Breast epithelium (tissue), 4 donors: Measurements from ENCODE around the gene HECTD4. TPM values are rescaled to one million over a fixed set of nuclear protein-coding genes. Genes with fewer than 3 reads are reported as not detected.

Source experiments
- DNase-seq, 2 donors: peaks; one replicate each; pipeline ENCODE4 v3.0.0-alpha.2; 2019; ENCODE audit warnings: low spot score in 2 of 2
- H3K27ac ChIP-seq, 2 donors: fragments of 200-600 bp; sonication (generic) in 1 of 2; one replicate each; pipeline ENCODE4 v1.5.1; 2016 to 2019; ENCODE audit warnings: mild to moderate bottlenecking in 1 of 2
- H3K27me3 ChIP-seq, 2 donors: fragments of 200-600 bp; sonication (generic) in 1 of 2; one replicate each; pipeline versions ENCODE4 v1.5.1 to v1.6.0; 2017 to 2019; ENCODE audit warnings: control low read depth in 1 of 2, mild to moderate bottlenecking in 1 of 2
- H3K36me3 ChIP-seq: fragments of 200-600 bp; one replicate; pipeline ENCODE4 v1.5.1; 2019
- H3K4me1 ChIP-seq, 2 donors: fragments of 200-600 bp; sonication (generic); one replicate each; pipeline ENCODE4 v1.5.1; 2016 to 2019; ENCODE audit warnings: control low read depth in 1 of 2
- H3K4me3 ChIP-seq, 3 donors: fragments of 200-600 bp; sonication (generic); 1 replicate in 2 of 3; 2 replicates in 1 of 3; pipeline ENCODE4 v1.5.1; 2016 to 2019; ENCODE audit warnings: mild to moderate bottlenecking in 3 of 3, moderate library complexity in 2 of 3
- H3K9me3 ChIP-seq, 2 donors: fragments of 200-600 bp; sonication (generic) in 1 of 2; one replicate each; pipeline ENCODE4 v1.5.1; 2016 to 2019; ENCODE audit warnings: control low read depth in 1 of 2
- POLR2A ChIP-seq: fragments of 450-650 bp; IDR thresholded peaks from one replicate; pipeline ENCODE4 v1.6.1; 2016; ENCODE audit warnings: antibody characterized with exemption, mild to moderate bottlenecking, moderate library complexity
- POLR2AphosphoS5 ChIP-seq, 3 donors: sonication (generic); formaldehyde crosslinking; IDR thresholded peaks; one replicate each; pipeline ENCODE4 v1.6.1; 2017; ENCODE audit warnings: antibody characterized with exemption in 3 of 3
- intact Hi-C: fragments of 100-400 bp; cut with DNase I; formaldehyde crosslinking; loops from one replicate; pipeline ENCODE4 v1.15.1; 2023; ENCODE audit warnings: low total_unique reads
- total RNA-seq, 3 donors: library from RNA; depleted of rRNA; stranded (reverse); fragments of >200 nt; gene quantifications; one replicate each; pipeline ENCODE4 v1.1.0, GENCODE V29; 2016
- TF ChIP-seq, protein P1 (sequence below), 3 donors: fragments of 450-650 bp; IDR thresholded peaks; one replicate each; pipeline ENCODE4 v1.5.1; 2016 to 2017; ENCODE audit warnings: antibody characterized with exemption in 3 of 3, mild to moderate bottlenecking in 3 of 3, moderate library complexity in 3 of 3

The HECTD4 gene
- total RNA-seq, 3 donors from 2014 or later: 37.6 to 57.4 (median 49.5) TPM

DNA sequence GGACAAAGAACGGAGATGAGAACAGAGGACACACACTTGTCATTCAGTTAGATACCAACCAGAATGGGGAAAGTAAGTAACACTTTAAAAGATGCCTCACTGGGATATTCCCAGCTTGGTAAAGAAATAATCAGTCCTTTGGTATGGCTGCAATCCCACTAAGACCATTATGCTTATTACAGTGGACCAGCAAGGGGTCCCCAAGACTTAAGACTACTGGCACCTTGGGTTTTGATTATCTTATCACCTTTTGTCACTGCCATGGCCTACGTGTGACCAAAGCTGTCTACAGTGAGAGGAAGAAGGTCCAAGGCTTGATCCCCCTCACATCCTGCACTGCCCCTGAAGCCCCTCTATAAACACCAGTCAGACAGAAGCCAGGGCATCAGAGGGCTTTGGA lies 191.0 kb downstream of the HECTD4 start:
- no peaks in the 10 kb centered on the region for H3K27me3 ChIP-seq
- H3K36me3 ChIP-seq: no peaks in the 10 kb centered on the region
- H3K9me3 ChIP-seq: no peaks in the 10 kb centered on the region
- DNase-seq: no peak
- peak overlapping the region; percentile 67 to 71 for H3K27ac ChIP-seq
- intact Hi-C loops: no loop called here
- peaks cover 0 to 11% of the 10 kb centered on the region in 2 donors for H3K4me1 ChIP-seq
- no peak overlapping the region for H3K4me3 ChIP-seq
- TF ChIP-seq POLR2A: no peak
- TF ChIP-seq POLR2AphosphoS5 (IDR thresholded peaks at IDR 0.05): no peak
- TF ChIP-seq, protein P1, sequence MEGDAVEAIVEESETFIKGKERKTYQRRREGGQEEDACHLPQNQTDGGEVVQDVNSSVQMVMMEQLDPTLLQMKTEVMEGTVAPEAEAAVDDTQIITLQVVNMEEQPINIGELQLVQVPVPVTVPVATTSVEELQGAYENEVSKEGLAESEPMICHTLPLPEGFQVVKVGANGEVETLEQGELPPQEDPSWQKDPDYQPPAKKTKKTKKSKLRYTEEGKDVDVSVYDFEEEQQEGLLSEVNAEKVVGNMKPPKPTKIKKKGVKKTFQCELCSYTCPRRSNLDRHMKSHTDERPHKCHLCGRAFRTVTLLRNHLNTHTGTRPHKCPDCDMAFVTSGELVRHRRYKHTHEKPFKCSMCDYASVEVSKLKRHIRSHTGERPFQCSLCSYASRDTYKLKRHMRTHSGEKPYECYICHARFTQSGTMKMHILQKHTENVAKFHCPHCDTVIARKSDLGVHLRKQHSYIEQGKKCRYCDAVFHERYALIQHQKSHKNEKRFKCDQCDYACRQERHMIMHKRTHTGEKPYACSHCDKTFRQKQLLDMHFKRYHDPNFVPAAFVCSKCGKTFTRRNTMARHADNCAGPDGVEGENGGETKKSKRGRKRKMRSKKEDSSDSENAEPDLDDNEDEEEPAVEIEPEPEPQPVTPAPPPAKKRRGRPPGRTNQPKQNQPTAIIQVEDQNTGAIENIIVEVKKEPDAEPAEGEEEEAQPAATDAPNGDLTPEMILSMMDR (IDR thresholded peaks at IDR 0.05): no peak

DNA sequence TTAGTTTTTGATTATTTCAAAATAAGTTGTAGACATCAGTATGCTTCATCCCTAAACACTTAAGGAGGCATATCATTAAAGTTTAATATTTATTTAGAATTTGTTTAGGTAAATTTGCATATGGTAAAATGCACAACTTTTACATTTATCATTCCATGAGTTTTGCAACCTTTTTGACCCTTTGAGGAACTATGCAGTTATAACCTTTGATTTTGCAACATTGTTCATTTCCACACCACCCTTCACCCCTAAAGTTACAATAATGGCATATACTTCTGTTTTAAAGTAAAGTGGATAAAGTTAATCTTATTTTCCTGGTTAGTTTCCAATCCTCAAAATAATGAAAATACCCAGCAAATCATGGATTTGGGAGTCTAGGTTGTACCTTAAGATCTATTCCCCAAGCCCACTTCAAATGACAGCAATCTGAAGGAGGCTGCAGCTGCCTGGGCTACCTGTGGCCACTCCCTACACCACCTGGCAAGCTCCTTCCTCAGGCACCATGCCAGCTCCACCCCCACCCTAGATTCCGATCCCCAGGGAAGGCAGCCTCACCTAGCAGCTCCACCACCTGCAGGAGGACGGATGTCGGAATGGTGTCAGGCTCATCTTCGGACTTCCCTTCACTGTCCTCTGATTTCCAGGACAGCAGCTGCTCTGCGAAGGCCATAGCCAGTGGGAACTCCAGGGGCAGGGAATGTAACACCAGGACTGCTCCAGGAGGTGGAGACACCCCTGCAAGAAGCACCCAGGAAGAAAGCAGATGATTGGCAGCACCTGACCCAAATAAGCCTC lies 191.8 kb downstream of the HECTD4 start:
- Histone ChIP-seq H3K36me3 (no peaks in the 10 kb centered on the region), H3K4me1 (peaks cover 0 to 15% of the 10 kb centered on the region in 2 donors), H3K4me3 (no peak overlapping the region), H3K27ac (peak overlapping the region; percentile 67 to 71), H3K27me3 (no peaks in the 10 kb centered on the region), H3K9me3 (no peaks in the 10 kb centered on the region)
- intact Hi-C loops: no loop called here
- peak in 1 of 2 donors; percentile 37 for DNase-seq
- TF ChIP-seq POLR2A: no peak
- TF ChIP-seq, protein P1 (IDR thresholded peaks at IDR 0.05): no peak
- no peak for TF ChIP-seq POLR2AphosphoS5 (IDR thresholded peaks at IDR 0.05)

DNA sequence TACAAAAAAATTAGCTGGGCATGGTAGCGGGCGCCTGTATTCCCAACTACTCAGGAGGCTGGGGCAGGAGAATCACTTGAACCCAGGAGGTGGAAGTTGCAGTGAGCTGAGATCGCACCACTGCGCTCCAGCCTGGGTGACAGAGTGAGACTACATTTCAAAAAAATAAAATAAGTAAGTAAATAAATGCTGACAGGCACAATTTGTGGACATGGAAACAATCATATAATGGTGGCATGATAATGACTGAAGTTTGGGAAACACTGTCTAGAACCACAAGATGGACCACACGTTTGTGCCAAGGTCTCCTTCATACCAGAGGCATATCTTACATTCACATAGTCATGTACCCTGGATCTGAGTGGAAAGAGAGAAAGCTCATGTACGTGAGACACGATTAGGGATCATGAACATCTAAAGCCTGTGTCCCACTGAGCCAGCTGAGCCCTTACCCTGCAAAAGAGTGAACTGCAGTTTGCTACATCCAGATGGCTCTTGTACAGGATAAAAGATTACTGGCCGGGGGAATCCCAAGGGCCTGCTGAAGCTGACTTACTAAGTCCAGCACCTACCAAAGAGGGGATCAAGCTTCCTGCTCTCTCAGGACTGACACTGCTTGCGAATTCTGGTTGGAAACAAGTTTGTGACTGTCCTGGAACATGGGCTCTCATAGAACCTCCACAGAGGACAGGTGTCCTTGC lies 194.0 kb downstream of the HECTD4 start:
- TF ChIP-seq, protein P1 (IDR thresholded peaks at IDR 0.05): no peak
- TF ChIP-seq POLR2AphosphoS5 (IDR thresholded peaks at IDR 0.05): no peak
- TF ChIP-seq POLR2A: no peak
- intact Hi-C loops: no loop called here
- DNase-seq: no peak
- H3K4me3 ChIP-seq: no peak overlapping the region
- H3K9me3 ChIP-seq: no peaks in the 10 kb centered on the region
- H3K36me3 ChIP-seq: peaks cover 5% of the 10 kb centered on the region
- H3K4me1 ChIP-seq: peaks cover 0 to 20% of the 10 kb centered on the region in 2 donors
- H3K27ac ChIP-seq: no peak overlapping the region
- H3K27me3 ChIP-seq: no peaks in the 10 kb centered on the region

DNA sequence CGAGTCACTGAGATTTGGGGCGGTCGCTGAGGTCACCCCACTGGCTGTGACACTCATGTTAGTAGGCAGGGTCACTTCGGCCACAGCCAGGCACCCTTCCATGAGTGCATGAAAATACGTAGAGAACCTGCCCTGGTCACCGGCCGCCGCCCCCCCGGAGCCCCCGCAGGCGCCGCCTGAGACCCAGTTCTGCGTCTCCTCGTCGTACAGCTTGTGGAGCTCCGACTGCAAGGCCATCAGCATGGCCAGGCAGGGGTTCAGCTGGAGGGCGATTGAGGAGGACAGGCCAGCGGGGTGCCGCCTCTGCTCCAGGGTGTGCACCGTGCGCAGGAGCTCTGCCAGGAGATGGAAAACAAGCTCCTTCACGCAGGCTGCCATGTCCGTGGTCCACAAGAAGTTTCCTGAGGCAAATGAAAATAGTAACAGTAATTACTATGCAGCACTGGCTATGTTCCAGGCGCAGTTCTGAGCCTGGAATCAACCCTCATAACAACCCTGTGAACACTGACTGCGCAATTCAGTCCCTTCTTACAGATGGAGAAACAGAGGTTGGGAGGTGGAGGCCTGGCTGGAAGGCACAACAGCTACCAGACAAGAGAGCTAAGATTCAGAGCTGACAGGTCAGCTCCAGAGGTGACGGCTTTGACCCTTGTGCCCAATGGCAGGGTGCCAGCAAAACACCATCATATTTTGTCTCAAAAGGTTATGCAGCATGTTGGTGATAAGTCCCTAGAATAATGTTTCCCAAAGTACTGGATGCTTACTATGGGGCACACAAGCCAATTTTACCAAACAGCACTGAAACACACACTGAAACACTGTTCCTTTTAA lies 196.9 kb downstream of the HECTD4 start:
- DNase-seq: peak in 1 of 2 donors; percentile 37
- TF ChIP-seq, protein P1 (IDR thresholded peaks at IDR 0.05): no peak
- TF ChIP-seq POLR2A: no peak
- TF ChIP-seq POLR2AphosphoS5 (IDR thresholded peaks at IDR 0.05): no peak
- no peaks in the 10 kb centered on the region for H3K9me3 ChIP-seq
- intact Hi-C loops: no loop called here
- H3K4me3 ChIP-seq: no peak overlapping the region
- H3K4me1 ChIP-seq: peaks cover 0 to 9% of the 10 kb centered on the region in 2 donors
- peak overlapping the region; percentile 33 to 55 for H3K27ac ChIP-seq
- H3K27me3 ChIP-seq: no peaks in the 10 kb centered on the region
- peaks cover 5% of the 10 kb centered on the region for H3K36me3 ChIP-seq
